ENCODE data around the gene TASP1. TPM values are rescaled to one million over a fixed set of nuclear protein-coding genes. Genes with fewer than 3 reads are reported as not detected.

TASP1 gene
- total RNA-seq, 1 experiment from 2014 or later, result 9.5 TPM

- no peak overlapping the region for H3K23ac ChIP-seq (ENCODE audit: insufficient read length, low read depth, low read length)
- H3T11ph ChIP-seq (ENCODE audit: low read length), result no peak overlapping the region
- H3K79me2 ChIP-seq (ENCODE audit: insufficient read depth, low read length), result peaks cover 4% of the 10 kb centered on the region; the same call in 1 of the 2 replicates
- H2BK15ac ChIP-seq (ENCODE audit: low read depth, low read length), result no peak overlapping the region
- no peak for DNase-seq
- no peak overlapping the region for H2BK5ac ChIP-seq (ENCODE audit: insufficient read length, low read length)
- no peak overlapping the region for H4K5ac ChIP-seq (ENCODE audit: insufficient read length, low read depth, low read length)
- peaks cover 3% of the 10 kb centered on the region for H3K79me1 ChIP-seq (ENCODE audit: insufficient read depth, low read depth, low read length, poor library complexity, severe bottlenecking)
- TF ChIP-seq CTCF (conservative IDR thresholded peaks at IDR 0.05), result no peak
- Mint-ChIP-seq H3K4me1 (peaks cover 10 to 11% of the 10 kb centered on the region in 2 experiments), H3K27me3 (ENCODE audit: low read depth) (no peaks in the 10 kb centered on the region), H3K36me3 (ENCODE audit: insufficient read depth in 1 of 3, low read depth in 3 of 3) (peaks cover 0 to 5% (median 2%) of the 10 kb centered on the region in 3 experiments; a peak in 2 of 7 replicates), H3K4me3 (peak overlapping the region; percentile 96 to 99), H3K27ac (peak overlapping the region; percentile 76 to 98 (median 88)), H3K9me3 (no peaks in the 10 kb centered on the region)
- H2AK5ac ChIP-seq (ENCODE audit: insufficient read length, low read length), result no peak overlapping the region
- no peak overlapping the region for H3K56ac ChIP-seq (ENCODE audit: insufficient read length, low read depth, low read length)
- peak overlapping the region; percentile 4 for H2AFZ ChIP-seq (ENCODE audit: low read length)
- H3K27ac ChIP-seq (ENCODE audit: insufficient read length, low read depth, low read length), result no peak overlapping the region
- H2BK120ac ChIP-seq (ENCODE audit: low read depth, low read length, poor library complexity, severe bottlenecking), result no peak overlapping the region
- H3K23me2 ChIP-seq (ENCODE audit: insufficient read length, low read depth, low read length, poor library complexity, severe bottlenecking), result peaks cover 5% of the 10 kb centered on the region
- no peaks in the 10 kb centered on the region for H4K20me1 ChIP-seq (ENCODE audit: control insufficient read depth, insufficient read depth, insufficient read length)
- no peak overlapping the region for H4K91ac ChIP-seq (ENCODE audit: insufficient read length, low read depth, low read length)
- H3K4me2 ChIP-seq (ENCODE audit: insufficient read depth, insufficient read length, low read length), result peak overlapping the region; percentile 48
- no peak overlapping the region for H2BK12ac ChIP-seq (ENCODE audit: insufficient read length, low read depth, low read length)
- no peak overlapping the region for H3K14ac ChIP-seq (ENCODE audit: insufficient read depth, low read length)
- peak overlapping the region; percentile 5 for H3K9ac ChIP-seq (ENCODE audit: extremely low read depth, insufficient read length, low read length)
- no peak overlapping the region for H2BK20ac ChIP-seq (ENCODE audit: low read depth, low read length, poor library complexity, severe bottlenecking)
- H3K4me1 ChIP-seq (ENCODE audit: insufficient read depth, low read length), result no peaks in the 10 kb centered on the region
- H3K27me3 ChIP-seq (ENCODE audit: insufficient read depth, low read length), result no peaks in the 10 kb centered on the region
- no peak overlapping the region for H3K18ac ChIP-seq (ENCODE audit: insufficient read length, low read depth, low read length)
- no CpG with 5 or more reads among the region's 9 CpGs for WGBS (ENCODE audit: extremely low coverage, insufficient read length, low lambda C conversion rate)
- H3K4ac ChIP-seq (ENCODE audit: low read depth, low read length), result no peak overlapping the region
- no peaks in the 10 kb centered on the region for H3K9me3 ChIP-seq (ENCODE audit: control insufficient read depth, low read depth, low read length)
- H4K8ac ChIP-seq (replicated peaks; ENCODE audit: insufficient read length, low read depth, low read length), result no peak overlapping the region
These were observed 392 bp upstream of the TASP1 start for GRCh38 chr20:13639150-13639497.

All from H9 (cell line).